HL-60 (cell line): ENCODE data around the gene FLYWCH1.

ENCODE experiments used
- DNase-seq, 2 experiments: peaks; one replicate each; pipeline ENCODE4 v3.0.0-alpha.2; 2010 to 2020; ENCODE audit warnings: low read depth in 1 of 2, low spot score in 1 of 2
- H3K27ac ChIP-seq: fragments of 250-450 bp; sonication (Bioruptor Pico); replicated peaks from 2 replicates; pipeline ENCODE4 v1.5.1; 2020; ENCODE audit warnings: mild to moderate bottlenecking, moderate library complexity
- H3K27me3 ChIP-seq: fragments of 250-450 bp; sonication (Bioruptor Pico); 2 replicates; pipeline ENCODE4 v1.5.1; 2021; ENCODE audit warnings: mild to moderate bottlenecking, moderate library complexity; ENCODE audit not compliant: insufficient read depth, poor library complexity, severe bottlenecking
- H3K4me3 ChIP-seq: replicated peaks from 2 replicates; pipeline ENCODE4 v1.5.1; 2011; ENCODE audit warnings: mild to moderate bottlenecking, control low read depth, low read length; ENCODE audit not compliant: insufficient read depth
- GABPA ChIP-seq: IDR thresholded peaks from 2 replicates; pipeline ENCODE4 v1.6.1; 2012; ENCODE audit warnings: low read depth
- POLR2AphosphoS5 ChIP-seq: IDR thresholded peaks from 2 replicates; pipeline ENCODE4 v1.6.1; 2012; ENCODE audit warnings: low read depth
- REST ChIP-seq: IDR thresholded peaks from 2 replicates; pipeline ENCODE4 v1.6.1; 2012; ENCODE audit warnings: low read depth; ENCODE audit not compliant: insufficient replicate concordance
- SPI1 ChIP-seq: IDR thresholded peaks from 2 replicates; pipeline ENCODE4 v1.6.1; 2012; ENCODE audit warnings: low read depth, mild to moderate bottlenecking, borderline replicate concordance
- TF ChIP-seq, protein P1 (sequence below): IDR thresholded peaks from one replicate; pipeline ENCODE4 v1.5.1; 2011; ENCODE audit warnings: low read length, control low read depth, inconsistent platforms; ENCODE audit not compliant: insufficient read depth

The FLYWCH1 gene

GRCh38 chr16:2953706-2954627 lies 42.2 kb downstream of the FLYWCH1 start:
- no peak for DNase-seq
- H3K27me3 ChIP-seq = no peaks in the 10 kb centered on the region
- no peak overlapping the region for H3K4me3 ChIP-seq
- no peak overlapping the region for H3K27ac ChIP-seq
- TF ChIP-seq REST (no peak), POLR2AphosphoS5 (no peak), GABPA (no peak)
- TF ChIP-seq, protein P1, sequence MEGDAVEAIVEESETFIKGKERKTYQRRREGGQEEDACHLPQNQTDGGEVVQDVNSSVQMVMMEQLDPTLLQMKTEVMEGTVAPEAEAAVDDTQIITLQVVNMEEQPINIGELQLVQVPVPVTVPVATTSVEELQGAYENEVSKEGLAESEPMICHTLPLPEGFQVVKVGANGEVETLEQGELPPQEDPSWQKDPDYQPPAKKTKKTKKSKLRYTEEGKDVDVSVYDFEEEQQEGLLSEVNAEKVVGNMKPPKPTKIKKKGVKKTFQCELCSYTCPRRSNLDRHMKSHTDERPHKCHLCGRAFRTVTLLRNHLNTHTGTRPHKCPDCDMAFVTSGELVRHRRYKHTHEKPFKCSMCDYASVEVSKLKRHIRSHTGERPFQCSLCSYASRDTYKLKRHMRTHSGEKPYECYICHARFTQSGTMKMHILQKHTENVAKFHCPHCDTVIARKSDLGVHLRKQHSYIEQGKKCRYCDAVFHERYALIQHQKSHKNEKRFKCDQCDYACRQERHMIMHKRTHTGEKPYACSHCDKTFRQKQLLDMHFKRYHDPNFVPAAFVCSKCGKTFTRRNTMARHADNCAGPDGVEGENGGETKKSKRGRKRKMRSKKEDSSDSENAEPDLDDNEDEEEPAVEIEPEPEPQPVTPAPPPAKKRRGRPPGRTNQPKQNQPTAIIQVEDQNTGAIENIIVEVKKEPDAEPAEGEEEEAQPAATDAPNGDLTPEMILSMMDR = no peak

DNA sequence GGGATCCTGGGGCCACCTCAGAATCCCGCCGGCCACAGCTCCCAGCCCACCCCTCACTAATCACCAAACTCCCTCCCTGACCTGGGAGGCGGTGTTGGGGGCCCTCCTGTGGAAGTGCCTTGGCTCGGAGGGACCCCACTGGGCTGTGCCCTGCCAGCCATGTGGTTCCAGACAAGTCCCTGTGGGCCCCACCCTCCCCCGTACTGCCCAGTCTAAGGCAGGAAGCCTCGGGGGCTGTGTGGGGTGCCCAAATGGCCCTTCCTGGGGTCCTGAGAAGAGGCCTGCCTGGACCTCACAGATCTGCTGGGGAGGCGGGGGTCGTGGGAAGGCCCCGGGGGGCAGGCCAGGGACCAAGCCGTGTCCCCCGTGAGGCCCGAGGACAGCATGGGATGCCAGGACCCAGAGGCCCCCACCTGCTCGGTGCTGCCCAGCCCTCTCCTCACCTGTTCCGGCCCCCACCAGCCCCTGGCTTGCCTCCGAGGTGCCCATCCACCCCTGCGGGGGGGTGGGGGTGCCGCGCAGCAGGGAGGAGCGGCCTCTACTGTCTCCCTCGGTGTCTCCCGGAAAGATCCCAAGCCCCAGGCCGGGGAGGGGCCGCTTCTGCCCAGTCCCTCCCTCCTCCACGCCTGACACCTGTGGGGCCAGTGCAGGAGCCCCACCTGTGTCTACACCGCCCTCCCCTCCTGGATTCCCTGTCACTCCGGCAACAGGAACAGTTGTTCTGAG lies 43.1 kb downstream of the FLYWCH1 start:
- TF ChIP-seq GABPA = no peak
- TF ChIP-seq SPI1 = no peak
- no peak for TF ChIP-seq REST
- TF ChIP-seq, protein P1 = no peak
- no peak for TF ChIP-seq POLR2AphosphoS5
- no peaks in the 10 kb centered on the region for H3K27me3 ChIP-seq
- no peak overlapping the region for H3K4me3 ChIP-seq
- H3K27ac ChIP-seq = peak overlapping the region; percentile 79
- DNase-seq = no peak

DNA sequence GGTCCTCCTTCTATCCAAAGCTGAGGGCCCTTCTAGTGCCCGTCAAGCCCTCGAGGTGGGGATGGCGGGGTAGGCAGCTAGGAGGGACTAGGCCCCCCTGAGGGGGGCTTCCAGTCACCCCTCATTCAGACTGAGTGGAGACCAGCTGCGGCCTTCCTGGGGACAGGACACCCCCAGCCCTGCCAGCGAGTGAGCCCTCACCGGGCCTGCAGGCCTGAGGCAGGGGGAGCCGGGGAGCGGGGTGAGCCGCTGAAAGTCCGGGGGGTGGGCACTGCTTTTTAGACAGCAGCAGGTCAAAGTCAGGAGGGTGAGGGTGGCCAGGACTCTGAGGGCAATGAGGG lies 43.7 kb downstream of the FLYWCH1 start:
- no peaks in the 10 kb centered on the region for H3K27me3 ChIP-seq
- TF ChIP-seq SPI1 = no peak
- TF ChIP-seq REST = no peak
- TF ChIP-seq POLR2AphosphoS5 = no peak
- TF ChIP-seq, protein P1 = no peak
- no peak for TF ChIP-seq GABPA
- H3K4me3 ChIP-seq = no peak overlapping the region
- no peak for DNase-seq
- H3K27ac ChIP-seq = peak overlapping the region; percentile 79
